ENCODE data around the gene RAB15. TPM values are rescaled to one million over a fixed set of nuclear protein-coding genes. Genes with fewer than 3 reads are reported as not detected.

The RAB15 gene
- total and polyA plus RNA-seq, 2 of the 8 experiments (the other 6 are each of a cell fraction or from before 2014, with no cell fraction given) = 38.8 to 58.1 TPM

GRCh38 chr14:64979336-64980074 lies 7.4 kb upstream of the RAB15 start:
- TF ChIP-seq MAX (IDR thresholded peaks at IDR 0.05) (0 out of 2 replicates have a peak, but pooled peaks have one; percentile 19), BRCA1 (IDR thresholded peaks at IDR 0.05; ENCODE audit: low read depth, low read length) (no peak)
- Histone ChIP-seq H2AFZ (ENCODE audit: low read length) (no peak overlapping the region), H2BK120ac (replicated peaks; ENCODE audit: low read depth, low read length) (no peak overlapping the region), H3K9ac (replicated peaks in 1 of 4; ENCODE audit: extremely low read depth in 1 of 4, low read depth in 3 of 4, low read length in 3 of 4) (no peak overlapping the region), H3K23ac (ENCODE audit: insufficient read length) (no peak overlapping the region), H3K4me3 (ENCODE audit: extremely low read depth in 1 of 4, insufficient read depth in 2 of 4, low read depth in 3 of 4, low read length in 4 of 4) (no peak overlapping the region), H4K8ac (ENCODE audit: extremely low read depth, insufficient read depth, low read length) (no peak overlapping the region), H3K79me1 (ENCODE audit: low read depth, low read length) (no peaks in the 10 kb centered on the region), H4K5ac (ENCODE audit: insufficient read length, low read depth, low read length) (no peak overlapping the region), H3K14ac (ENCODE audit: insufficient read length) (no peak overlapping the region), H4K20me1 (replicated peaks in 1 of 2; ENCODE audit: control insufficient read depth in 1 of 2, insufficient read depth in 2 of 2, low read length in 2 of 2) (no peaks in the 10 kb centered on the region), H3K56ac (replicated peaks; ENCODE audit: insufficient read length, low read depth, low read length) (no peak overlapping the region), H3K4me1 (replicated peaks in 1 of 4; ENCODE audit: control insufficient read depth in 3 of 4, insufficient read depth in 4 of 4, low read length in 3 of 4) (peaks cover 2 to 12% (median 11%) of the 10 kb centered on the region in 4 experiments; a peak in 5 of 7 replicates), H3K4ac (replicated peaks; ENCODE audit: insufficient read length, low read depth, low read length) (no peak overlapping the region), H3K79me2 (ENCODE audit: control insufficient read depth in 1 of 2, insufficient read depth in 2 of 2, low read length in 2 of 2) (no peaks in the 10 kb centered on the region), H2BK12ac (ENCODE audit: low read depth, low read length) (0 out of 2 replicates have a peak overlapping the region, but pooled peaks have one; percentile 86), H3K36me3 (ENCODE audit: control insufficient read depth in 2 of 4, insufficient read depth in 4 of 4, low read length in 3 of 4) (no peaks in the 10 kb centered on the region), H2BK15ac (ENCODE audit: low read length) (no peak overlapping the region), H3K27ac (ENCODE audit: low read depth, low read length) (no peak overlapping the region), H3K27me3 (replicated peaks in 1 of 4; ENCODE audit: control insufficient read depth in 3 of 4, extremely low read depth in 1 of 4, insufficient read depth in 3 of 4, low read length in 3 of 4) (peaks cover 0 to 2% (median 0%) of the 10 kb centered on the region in 4 experiments; a peak in 2 of 7 replicates), H3K4me2 (ENCODE audit: insufficient read depth in 1 of 2, low read depth in 2 of 2, low read length in 2 of 2) (no peak overlapping the region), H3K9me3 (ENCODE audit: insufficient read depth in 2 of 2, low read depth in 1 of 2, low read length in 1 of 2) (no peaks in the 10 kb centered on the region), H2AK5ac (ENCODE audit: low read depth, low read length) (no peak overlapping the region), H3K23me2 (ENCODE audit: low read depth, low read length) (0 out of 2 replicates have a peak, but pooled peaks cover 2% of the 10 kb centered on the region), H2BK5ac (ENCODE audit: low read depth, low read length) (no peak overlapping the region), H4K91ac (replicated peaks; ENCODE audit: insufficient read length, low read length) (no peak overlapping the region), H3K18ac (ENCODE audit: extremely low read depth, low read length) (no peak overlapping the region), H2BK20ac (ENCODE audit: low read length) (peak overlapping the region; percentile 0; the same call in 1 of the 2 replicates)
- DNase-seq (ENCODE audit: low read depth in 1 of 2, low spot score in 2 of 2) (no peak), FAIRE-seq (no peak)
- POLR2A ChIA-PET (ENCODE audit: partially characterized antibody) = interaction anchor here (0.6 to 2.5 kb wide), 2 partner anchors 9 to 14 kb away, joined by 3 to 14 read pairs; partner anchors contain the start of gene RAB15
- WGBS, 2 experiments (ENCODE audit: extremely low coverage in 1 of 2, insufficient coverage in 1 of 2, insufficient read length in 1 of 2, insufficient replicate concordance in 2 of 2, low coverage in 1 of 2, low lambda C conversion rate in 2 of 2, missing lambda C conversion rate in 1 of 2) = 71% methylated on average over 5 of the region's 5 CpGs; no CpG with 5 or more reads in 1 of the 2 experiments
- CTCF ChIA-PET (ENCODE audit: partially characterized antibody) = interaction anchor here (0.7 to 2.2 kb wide), 6 partner anchors 19 to 1819 kb away, joined by 3 to 6 read pairs (median 4); no protein-coding TSS in a partner anchor

All from H1 (cell line).